Thoracic aorta (tissue), 2 donors: ENCODE results near the gene ECHS1. TPM values are rescaled to one million over a fixed set of nuclear protein-coding genes. Genes with fewer than 3 reads are reported as not detected.

Experiments used
- ATAC-seq: fragments of 150-250 bp; one replicate; pipeline ENCODE4 v1.8.0; 2017; ENCODE audit warnings: low read depth; ENCODE audit not compliant: insufficient number of reproducible peaks, low FRiP score
- DNase-seq: peaks from one replicate; pipeline ENCODE4 v3.0.0-alpha.2; 2020; ENCODE audit warnings: low spot score
- H3K27ac ChIP-seq, 2 donors: fragments of 200-600 bp; sonication (generic); 1 replicate in 1 of 2; 2 replicates in 1 of 2; pipeline ENCODE4 v1.5.1; 2016; ENCODE audit warnings: mild to moderate bottlenecking in 2 of 2, moderate library complexity in 2 of 2
- H3K27me3 ChIP-seq: fragments of 200-600 bp; sonication (generic); replicated peaks from 2 replicates; pipeline ENCODE4 v1.6.0; 2016; ENCODE audit warnings: mild to moderate bottlenecking; ENCODE audit not compliant: insufficient read depth
- H3K36me3 ChIP-seq: fragments of 200-600 bp; sonication (generic); one replicate; pipeline ENCODE4 v1.5.1; 2016
- H3K4me1 ChIP-seq, 2 donors: fragments of 200-600 bp; sonication (generic); 1 replicate in 1 of 2; 2 replicates in 1 of 2; pipeline versions ENCODE4 v1.5.1 to v1.6.0; 2016; ENCODE audit warnings: low read depth in 2 of 2, mild to moderate bottlenecking in 1 of 2; ENCODE audit not compliant: control insufficient read depth in 1 of 2
- H3K4me3 ChIP-seq: fragments of 200-600 bp; sonication (generic); 2 replicates; pipeline ENCODE4 v1.5.1; 2016; ENCODE audit warnings: mild to moderate bottlenecking
- H3K9me3 ChIP-seq: fragments of 200-600 bp; sonication (generic); 2 replicates; pipeline ENCODE4 v1.5.1; 2016
- CTCF ChIP-seq: fragments of 200-600 bp; sonication (generic); IDR thresholded peaks from one replicate; pipeline ENCODE4 v1.5.1; 2019; ENCODE audit warnings: antibody characterized with exemption
- total RNA-seq, 2 donors: library from RNA; depleted of rRNA; stranded (reverse); fragments of >200 nt; gene quantifications; one replicate each; pipeline versions ENCODE4 v1.1.0 to v1.2.3, GENCODE V29; 2016

Gene ECHS1
- total RNA-seq, 2 donors from 2014 or later = 27.5 to 64.6 TPM

GRCh38 chr10:133353202-133353959 lies 19.8 kb downstream of the ECHS1 start:
- H3K27me3 ChIP-seq = no peaks in the 10 kb centered on the region
- no peak for TF ChIP-seq CTCF
- no peaks in the 10 kb centered on the region for H3K9me3 ChIP-seq
- H3K27ac ChIP-seq = no peak overlapping the region
- ATAC-seq (no peak), DNase-seq (no peak)
- no peak overlapping the region for H3K4me3 ChIP-seq
- peaks cover 3 to 21% of the 10 kb centered on the region in 2 donors for H3K4me1 ChIP-seq
- H3K36me3 ChIP-seq = no peaks in the 10 kb centered on the region

GRCh38 chr10:133351408-133352318 lies 21.5 kb downstream of the ECHS1 start:
- no peak for TF ChIP-seq CTCF
- no peak for ATAC-seq
- peaks cover 2 to 11% of the 10 kb centered on the region in 2 donors for H3K4me1 ChIP-seq
- H3K9me3 ChIP-seq = no peaks in the 10 kb centered on the region
- no peak overlapping the region for H3K27ac ChIP-seq
- no peak for DNase-seq
- no peaks in the 10 kb centered on the region for H3K36me3 ChIP-seq
- H3K27me3 ChIP-seq = no peaks in the 10 kb centered on the region
- no peak overlapping the region for H3K4me3 ChIP-seq

- no peak overlapping the region for H3K27ac ChIP-seq
- H3K27me3 ChIP-seq = no peaks in the 10 kb centered on the region
- TF ChIP-seq CTCF = no peak
- ATAC-seq (no peak), DNase-seq (no peak)
- peaks cover 0 to 4% of the 10 kb centered on the region in 2 donors for H3K4me1 ChIP-seq
- H3K9me3 ChIP-seq = no peaks in the 10 kb centered on the region
- no peaks in the 10 kb centered on the region for H3K36me3 ChIP-seq
- no peak overlapping the region for H3K4me3 ChIP-seq
These were observed 22.2 kb downstream of the ECHS1 start for GRCh38 chr10:133350950-133351329.

GRCh38 chr10:133350283-133350949 lies 22.7 kb downstream of the ECHS1 start:
- no peak overlapping the region for H3K4me3 ChIP-seq
- no peak overlapping the region for H3K27ac ChIP-seq
- no peak for ATAC-seq
- H3K27me3 ChIP-seq = no peaks in the 10 kb centered on the region
- no peak for TF ChIP-seq CTCF
- no peaks in the 10 kb centered on the region for H3K36me3 ChIP-seq
- H3K9me3 ChIP-seq = no peaks in the 10 kb centered on the region
- no peaks in the 10 kb centered on the region for H3K4me1 ChIP-seq
- no peak for DNase-seq

- H3K4me1 ChIP-seq = no peaks in the 10 kb centered on the region
- no peak overlapping the region for H3K27ac ChIP-seq
- no peak for ATAC-seq
- no peaks in the 10 kb centered on the region for H3K27me3 ChIP-seq
- H3K9me3 ChIP-seq = no peaks in the 10 kb centered on the region
- H3K36me3 ChIP-seq = no peaks in the 10 kb centered on the region
- TF ChIP-seq CTCF = no peak
- H3K4me3 ChIP-seq = no peak overlapping the region
- no peak for DNase-seq
These were observed 23.6 kb downstream of the ECHS1 start for GRCh38 chr10:133349577-133350011.
